ENCODE measurements around the gene DAGLB.
"Not testable (repeated sequence)": the region's sequence is repeated elsewhere in the genome, so short reads cannot be mapped to it uniquely, and the experiment has no call there.

DAGLB gene

GRCh38 chr7:6447581-6448199, at the start of gene DAGLB:
Gene DAGLB (minus strand): TSS chr7:6447954. CDS start chr7:6447842, 112 bp downstream.
- DNase-seq = peak; percentile 70 to 89

GRCh38 chr7:6497637-6497905, 49.8 kb upstream of the DAGLB start:
- no peak for DNase-seq

GRCh38 chr7:6496842-6497636, 49.3 kb upstream of the DAGLB start:
- no peak for DNase-seq

GRCh38 chr7:6495597-6496262, 48.0 kb upstream of the DAGLB start:
- DNase-seq = no peak

- DNase-seq = no peak
Observed at GRCh38 chr7:6494365-6494764, 46.6 kb upstream of the DAGLB start.

- no peak for DNase-seq
Observed at GRCh38 chr7:6491194-6491593, 43.4 kb upstream of the DAGLB start.

GRCh38 chr7:6489612-6490011, 41.9 kb upstream of the DAGLB start:
- DNase-seq = no peak

GRCh38 chr7:6487184-6487545, 39.4 kb upstream of the DAGLB start:
- DNase-seq = no peak

GRCh38 chr7:6486438-6487183, 38.9 kb upstream of the DAGLB start:
- DNase-seq = no peak

GRCh38 chr7:6482743-6483119, 35.0 kb upstream of the DAGLB start:
- no peak for DNase-seq

- no peak for DNase-seq
Observed at GRCh38 chr7:6482307-6482706, 34.6 kb upstream of the DAGLB start.

GRCh38 chr7:6481445-6481844, 33.7 kb upstream of the DAGLB start:
- DNase-seq = no peak

GRCh38 chr7:6480323-6480660, 32.5 kb upstream of the DAGLB start:
- no peak for DNase-seq

GRCh38 chr7:6479067-6479466, 31.3 kb upstream of the DAGLB start:
- DNase-seq = no peak

GRCh38 chr7:6478186-6478585, 30.4 kb upstream of the DAGLB start:
- DNase-seq = no peak

- DNase-seq = no peak
Observed at GRCh38 chr7:6477318-6477660, 29.5 kb upstream of the DAGLB start.

GRCh38 chr7:6476596-6477317, 29.0 kb upstream of the DAGLB start:
- DNase-seq = no peak

- DNase-seq = no peak
Observed at GRCh38 chr7:6475433-6476186, 27.9 kb upstream of the DAGLB start.

- no peak for DNase-seq
Observed at GRCh38 chr7:6465862-6466261, 18.1 kb upstream of the DAGLB start.

GRCh38 chr7:6463609-6464008, 15.9 kb upstream of the DAGLB start:
- DNase-seq = not testable (repeated sequence)

GRCh38 chr7:6461946-6462550, 14.3 kb upstream of the DAGLB start:
- no peak for DNase-seq

GRCh38 chr7:6460990-6461584, 13.3 kb upstream of the DAGLB start:
- no peak for DNase-seq

Data from SW 1271 (cell line).